ENCODE measurements around the gene RPL10A.

Gene RPL10A

GRCh38 chr6:35475573-35475972, 7.4 kb downstream of the RPL10A start:
- TF ChIP-seq CTCF (IDR thresholded peaks at IDR 0.05): no peak
- H3K36me3 Mint-ChIP-seq (ENCODE audit: low read depth): peaks cover 48% of the 10 kb centered on the region
- DNase-seq: no peak
- H3K27me3 Mint-ChIP-seq (ENCODE audit: low read depth, poor library complexity): peaks cover 3% of the 10 kb centered on the region
- H3K9me3 Mint-ChIP-seq: no peaks in the 10 kb centered on the region
- H3K4me3 Mint-ChIP-seq: no peak overlapping the region
- H3K4me1 Mint-ChIP-seq: peaks cover 43% of the 10 kb centered on the region
- peak overlapping the region; percentile 86 for H3K27ac Mint-ChIP-seq

GRCh38 chr6:35476004-35476403, 7.8 kb downstream of the RPL10A start:
- H3K36me3 Mint-ChIP-seq (ENCODE audit: low read depth): peaks cover 43% of the 10 kb centered on the region
- peaks cover 43% of the 10 kb centered on the region for H3K4me1 Mint-ChIP-seq
- H3K27me3 Mint-ChIP-seq (ENCODE audit: low read depth, poor library complexity): peaks cover 3% of the 10 kb centered on the region
- no peak overlapping the region for H3K4me3 Mint-ChIP-seq
- no peak for DNase-seq
- no peaks in the 10 kb centered on the region for H3K9me3 Mint-ChIP-seq
- peak overlapping the region; percentile 86 for H3K27ac Mint-ChIP-seq
- no peak for TF ChIP-seq CTCF (IDR thresholded peaks at IDR 0.05)

- H3K4me3 Mint-ChIP-seq: no peak overlapping the region
- H3K27me3 Mint-ChIP-seq (ENCODE audit: low read depth, poor library complexity): peaks cover 3% of the 10 kb centered on the region
- no peak for DNase-seq
- H3K36me3 Mint-ChIP-seq (ENCODE audit: low read depth): peaks cover 35% of the 10 kb centered on the region
- TF ChIP-seq CTCF (IDR thresholded peaks at IDR 0.05): no peak
- H3K4me1 Mint-ChIP-seq: peaks cover 42% of the 10 kb centered on the region
- H3K9me3 Mint-ChIP-seq: no peaks in the 10 kb centered on the region
- no peak overlapping the region for H3K27ac Mint-ChIP-seq
Measured at GRCh38 chr6:35477028-35477427, 8.8 kb downstream of the RPL10A start.

GRCh38 chr6:35477551-35478179, 9.5 kb downstream of the RPL10A start:
- no peak for TF ChIP-seq CTCF (IDR thresholded peaks at IDR 0.05)
- Mint-ChIP-seq H3K27me3 (ENCODE audit: low read depth, poor library complexity) (peaks cover 3% of the 10 kb centered on the region), H3K27ac (peak overlapping the region; percentile 66), H3K36me3 (ENCODE audit: low read depth) (peaks cover 30% of the 10 kb centered on the region), H3K4me3 (no peak overlapping the region), H3K9me3 (no peaks in the 10 kb centered on the region), H3K4me1 (peaks cover 36% of the 10 kb centered on the region)
- no peak for DNase-seq

- Mint-ChIP-seq H3K4me1 (peaks cover 40% of the 10 kb centered on the region), H3K4me3 (no peak overlapping the region), H3K27me3 (ENCODE audit: low read depth, poor library complexity) (peaks cover 2% of the 10 kb centered on the region), H3K36me3 (ENCODE audit: low read depth) (peaks cover 36% of the 10 kb centered on the region), H3K9me3 (no peaks in the 10 kb centered on the region), H3K27ac (no peak overlapping the region)
- TF ChIP-seq CTCF (IDR thresholded peaks at IDR 0.05): no peak
- no peak for DNase-seq
Measured at GRCh38 chr6:35478259-35478658, 10.1 kb downstream of the RPL10A start.

GRCh38 chr6:35480176-35480575, 12.0 kb downstream of the RPL10A start:
- H3K27me3 Mint-ChIP-seq (ENCODE audit: low read depth, poor library complexity): no peaks in the 10 kb centered on the region
- no peaks in the 10 kb centered on the region for H3K9me3 Mint-ChIP-seq
- no peak overlapping the region for H3K4me3 Mint-ChIP-seq
- DNase-seq: no peak
- H3K27ac Mint-ChIP-seq: peak overlapping the region; percentile 71
- peaks cover 45% of the 10 kb centered on the region for H3K4me1 Mint-ChIP-seq
- TF ChIP-seq CTCF (IDR thresholded peaks at IDR 0.05): no peak
- peaks cover 35% of the 10 kb centered on the region for H3K36me3 Mint-ChIP-seq (ENCODE audit: low read depth)
